Measurements from ENCODE around the gene FGF14. TPM values are rescaled to one million over a fixed set of nuclear protein-coding genes. Genes with fewer than 3 reads are reported as not detected.

Gene FGF14
- total and polyA plus RNA-seq, 2 donors from 2014 or later = 0.47 to 3.3 TPM

Small RNA genes lying within 50 kb of the gene (microRNA-seq; reads per million reads assigned to microRNA genes)
- not detected for gene MIR2681
- 2.4 reads per million for gene MIR4705

Other genes starting within 250 kb of the FGF14 start
- 42.2 TPM for gene TPP2, start 194.9 kb upstream of the FGF14 start, total RNA-seq
- 14.7 TPM for gene TPP2, start 194.9 kb upstream of the FGF14 start, polyA plus RNA-seq (ENCODE audit: insufficient read depth, low read depth, low replicate concordance)

All from kidney (tissue), 2 donors.